Type B pancreatic cell (in vitro differentiated cells): Measurements from ENCODE around the gene ZFPL1. TPM values are rescaled to one million over a fixed set of nuclear protein-coding genes. Genes with fewer than 3 reads are reported as not detected.

Experiments
- DNase-seq: peaks from one replicate; pipeline ENCODE4 v3.0.0; 2021; ENCODE audit warnings: mixed read lengths; ENCODE audit not compliant: unreplicated experiment; ENCODE audit errors: extremely low spot score
- H3K27ac Mint-ChIP-seq: 2 replicates; pipeline ENCODE4 v1.8.0; 2021; ENCODE audit warnings: mild to moderate bottlenecking, mixed read lengths
- H3K27me3 Mint-ChIP-seq: 2 replicates; pipeline ENCODE4 v1.8.0; 2021; ENCODE audit warnings: mixed read lengths
- H3K36me3 Mint-ChIP-seq: 2 replicates; pipeline ENCODE4 v1.8.0; 2021; ENCODE audit warnings: mixed read lengths
- H3K4me1 Mint-ChIP-seq: one replicate; pipeline ENCODE4 v1.8.0; 2021; ENCODE audit warnings: mixed read lengths; ENCODE audit not compliant: unreplicated experiment
- H3K4me3 Mint-ChIP-seq: 2 replicates; pipeline ENCODE4 v1.8.0; 2021; ENCODE audit warnings: mild to moderate bottlenecking, mixed read lengths
- H3K9me3 Mint-ChIP-seq: 2 replicates; pipeline ENCODE4 v1.8.0; 2021; ENCODE audit warnings: mixed read lengths
- microRNA-seq: library from miRNA; unstranded; fragments of <30 nt; microRNA quantifications from one replicate; pipeline ENCODE4, GENCODE V29; 2020
- total RNA-seq: library from RNA; stranded (reverse); gene quantifications from 2 replicates; pipeline ENCODE4 v1.2.1, GENCODE V29; 2021; ENCODE audit warnings: low replicate concordance
- TF ChIP-seq, protein P1 (sequence below): fragments of 200-600 bp; sonication (generic); conservative IDR thresholded peaks from 2 replicates; pipeline ENCODE4 v1.5.0; 2021; ENCODE audit warnings: antibody characterized with exemption, mild to moderate bottlenecking

The ZFPL1 gene
- total RNA-seq, 1 donor from 2014 or later = 35.9 TPM

DNA sequence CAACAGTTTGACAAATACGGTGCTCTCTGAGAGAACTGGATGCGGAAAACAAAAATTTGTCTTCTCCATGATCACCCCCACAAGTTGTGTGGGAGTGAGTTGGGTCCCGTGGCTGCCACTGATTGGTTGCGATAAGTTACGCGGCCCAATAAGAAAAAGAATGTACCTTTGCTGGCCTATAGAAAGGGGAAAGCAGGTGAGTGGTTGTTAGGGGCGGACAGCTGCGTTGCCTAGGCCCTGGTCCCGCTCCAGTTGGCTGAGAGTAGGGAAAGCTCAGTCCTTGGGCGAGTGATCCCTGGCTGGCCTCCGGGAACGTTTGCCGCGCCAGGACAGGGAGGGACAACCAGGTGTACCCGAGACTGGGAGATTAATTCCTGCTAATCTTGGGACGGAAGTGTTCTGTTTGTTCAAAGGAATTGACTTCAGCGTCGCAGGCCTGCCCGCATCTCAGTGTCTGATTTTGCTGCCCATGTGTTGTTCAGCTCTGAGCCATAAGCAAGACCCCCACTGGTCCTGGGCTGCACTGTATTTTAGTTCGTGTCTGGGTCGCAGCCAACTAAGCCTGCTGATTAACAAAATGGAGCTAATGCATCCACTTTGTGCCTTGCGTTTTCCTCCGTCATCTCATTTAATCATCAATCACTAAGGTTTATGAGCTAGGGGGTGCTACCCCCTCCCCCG, 51.1 kb downstream of the ZFPL1 start:
- peak; percentile 83 for DNase-seq
- H3K4me1 Mint-ChIP-seq = peaks cover 22% of the 10 kb centered on the region
- peak overlapping the region; percentile 100 for H3K27ac Mint-ChIP-seq
- H3K4me3 Mint-ChIP-seq = peak overlapping the region; percentile 97
- no peaks in the 10 kb centered on the region for H3K9me3 Mint-ChIP-seq
- TF ChIP-seq, protein P1, sequence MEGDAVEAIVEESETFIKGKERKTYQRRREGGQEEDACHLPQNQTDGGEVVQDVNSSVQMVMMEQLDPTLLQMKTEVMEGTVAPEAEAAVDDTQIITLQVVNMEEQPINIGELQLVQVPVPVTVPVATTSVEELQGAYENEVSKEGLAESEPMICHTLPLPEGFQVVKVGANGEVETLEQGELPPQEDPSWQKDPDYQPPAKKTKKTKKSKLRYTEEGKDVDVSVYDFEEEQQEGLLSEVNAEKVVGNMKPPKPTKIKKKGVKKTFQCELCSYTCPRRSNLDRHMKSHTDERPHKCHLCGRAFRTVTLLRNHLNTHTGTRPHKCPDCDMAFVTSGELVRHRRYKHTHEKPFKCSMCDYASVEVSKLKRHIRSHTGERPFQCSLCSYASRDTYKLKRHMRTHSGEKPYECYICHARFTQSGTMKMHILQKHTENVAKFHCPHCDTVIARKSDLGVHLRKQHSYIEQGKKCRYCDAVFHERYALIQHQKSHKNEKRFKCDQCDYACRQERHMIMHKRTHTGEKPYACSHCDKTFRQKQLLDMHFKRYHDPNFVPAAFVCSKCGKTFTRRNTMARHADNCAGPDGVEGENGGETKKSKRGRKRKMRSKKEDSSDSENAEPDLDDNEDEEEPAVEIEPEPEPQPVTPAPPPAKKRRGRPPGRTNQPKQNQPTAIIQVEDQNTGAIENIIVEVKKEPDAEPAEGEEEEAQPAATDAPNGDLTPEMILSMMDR = no peak
- H3K27me3 Mint-ChIP-seq = peaks cover 3% of the 10 kb centered on the region
- no peaks in the 10 kb centered on the region for H3K36me3 Mint-ChIP-seq

GRCh38 chr11:65135633-65136145, 51.7 kb downstream of the ZFPL1 start:
- Mint-ChIP-seq H3K36me3 (no peaks in the 10 kb centered on the region), H3K27ac (peak overlapping the region; percentile 100), H3K9me3 (no peaks in the 10 kb centered on the region), H3K4me3 (peak overlapping the region; percentile 97), H3K4me1 (peaks cover 22% of the 10 kb centered on the region), H3K27me3 (peaks cover 7% of the 10 kb centered on the region)
- DNase-seq = no peak
- TF ChIP-seq, protein P1 = no peak

DNA sequence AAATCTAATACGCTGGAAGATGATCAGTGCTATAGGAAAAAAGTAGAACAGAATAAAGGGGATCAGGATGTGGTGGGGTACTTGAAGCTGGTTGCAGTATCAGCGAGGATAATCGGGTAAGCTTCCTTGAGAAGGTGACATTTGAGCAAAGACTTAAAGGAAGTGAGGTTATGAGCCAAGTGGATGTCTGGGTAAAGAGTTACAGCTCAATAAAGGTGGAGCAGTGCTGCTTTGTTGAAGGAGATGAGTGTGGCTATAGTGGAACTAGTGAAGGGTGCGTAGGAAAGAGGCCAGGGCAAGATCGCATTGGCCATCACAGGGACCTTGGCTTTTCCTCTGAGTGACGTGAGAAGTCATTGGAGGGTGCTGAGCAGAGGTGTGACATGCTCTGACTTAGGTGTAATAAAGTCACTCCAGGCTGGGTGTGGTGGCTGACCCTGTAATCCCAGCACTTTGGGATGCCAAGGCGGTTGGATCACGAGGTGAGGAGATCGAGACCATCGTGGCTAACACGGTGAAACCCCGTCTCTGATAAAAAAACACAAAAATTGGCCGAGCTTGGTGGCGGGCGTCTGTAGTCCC, 52.6 kb downstream of the ZFPL1 start:
- DNase-seq = no peak
- TF ChIP-seq, protein P1 = no peak
- Mint-ChIP-seq H3K27me3 (peaks cover 16% of the 10 kb centered on the region), H3K27ac (peak overlapping the region; percentile 85), H3K9me3 (no peaks in the 10 kb centered on the region), H3K4me1 (peaks cover 22% of the 10 kb centered on the region), H3K4me3 (peak overlapping the region; percentile 80), H3K36me3 (no peaks in the 10 kb centered on the region)

Small RNAs within 50 kb of the gene (microRNA-seq; reads per million reads assigned to microRNA genes)
- 0.83 reads per million for gene MIR6751

Other genes with a start within 250 kb of the ZFPL1 start
- gene CDC42BPG, start 239.6 kb upstream of the ZFPL1 start, total RNA-seq = 20.1 and 47.7 TPM in 2 replicates
- gene EHD1, start 205.6 kb upstream of the ZFPL1 start, total RNA-seq = 86.6 and 121 TPM in 2 replicates
- 26.8 and 30.8 TPM in 2 replicates for gene ATG2A, start 167.0 kb upstream of the ZFPL1 start, total RNA-seq
- 14.8 and 19.4 TPM in 2 replicates for gene PPP2R5B, start 159.5 kb upstream of the ZFPL1 start, total RNA-seq
- 0.85 TPM in 1 of 2 replicates, not detected in the other for gene GPHA2, start 148.3 kb upstream of the ZFPL1 start, total RNA-seq
- not detected in 2 replicates for gene MAJIN, start 112.1 kb upstream of the ZFPL1 start, total RNA-seq
- gene BATF2, start 87.3 kb upstream of the ZFPL1 start, total RNA-seq = 1.0 TPM in 2 replicates
- 63.0 and 65.8 TPM in 2 replicates for gene ARL2, start 70.1 kb upstream of the ZFPL1 start, total RNA-seq
- 21.3 and 25.3 TPM in 2 replicates for gene SNX15, start 56.8 kb upstream of the ZFPL1 start, total RNA-seq
- 16.7 and 21.9 TPM in 2 replicates for gene SAC3D1, start 43.0 kb upstream of the ZFPL1 start, total RNA-seq
- 1.2 and 4.3 TPM in 2 replicates for gene NAALADL1, start 25.7 kb upstream of the ZFPL1 start, total RNA-seq
- 18.7 and 39.3 TPM in 2 replicates for gene CDCA5, start 182 bp upstream of the ZFPL1 start, total RNA-seq
- gene VPS51, start 12.0 kb downstream of the ZFPL1 start, total RNA-seq = 96.3 and 104 TPM in 2 replicates
- 52.2 and 61.3 TPM in 2 replicates for gene TM7SF2, start 27.6 kb downstream of the ZFPL1 start, total RNA-seq
- 11.4 and 12.2 TPM in 2 replicates for gene ZNHIT2, start 33.5 kb downstream of the ZFPL1 start, total RNA-seq
- 758 and 795 TPM in 2 replicates for gene FAU, start 37.9 kb downstream of the ZFPL1 start, total RNA-seq
- 49.1 and 54.8 TPM in 2 replicates for gene MRPL49, start 38.1 kb downstream of the ZFPL1 start, total RNA-seq
- gene SYVN1, start 50.3 kb downstream of the ZFPL1 start, total RNA-seq = 48.6 and 50.6 TPM in 2 replicates
- gene SPDYC, start 86.0 kb downstream of the ZFPL1 start, total RNA-seq = not detected in 2 replicates
- gene CAPN1, start 97.7 kb downstream of the ZFPL1 start, total RNA-seq = 225 and 505 TPM in 2 replicates
- 18.4 and 32.4 TPM in 2 replicates for gene POLA2, start 177.7 kb downstream of the ZFPL1 start, total RNA-seq
- 9.4 and 12.9 TPM in 2 replicates for gene CDC42EP2, start 230.6 kb downstream of the ZFPL1 start, total RNA-seq
- 64.7 and 85.5 TPM in 2 replicates for gene DPF2, start 249.6 kb downstream of the ZFPL1 start, total RNA-seq